Fibroblast of skin of left quadriceps (primary cell): Measurements from ENCODE around the gene CCK.

Experiments used
- DNase-seq, 2 experiments: peaks; one replicate each; pipeline ENCODE4 v3.0.0-alpha.2; 2013; ENCODE audit warnings: low read depth in 2 of 2

CCK gene

DNA sequence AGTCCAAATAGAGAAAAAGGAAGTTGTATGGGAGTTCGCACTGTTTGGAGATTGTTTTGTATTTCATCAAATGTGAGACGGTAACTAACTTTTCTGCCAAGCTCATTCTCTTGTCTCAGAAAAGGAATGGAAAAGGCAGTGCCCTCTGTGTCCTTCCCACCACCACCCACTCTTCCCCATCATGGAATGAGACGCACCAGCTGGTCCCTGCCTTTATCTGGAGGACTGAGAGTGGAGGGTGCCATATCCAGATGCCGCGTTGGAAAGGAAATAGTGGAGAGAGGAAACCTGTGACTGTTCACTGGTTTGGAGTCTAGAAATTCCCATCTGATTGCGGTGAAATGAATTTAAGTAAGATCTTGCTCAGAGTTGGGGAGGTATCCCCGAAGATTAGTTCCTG, 3.7 kb upstream of the CCK start:
- no peak for DNase-seq

DNA sequence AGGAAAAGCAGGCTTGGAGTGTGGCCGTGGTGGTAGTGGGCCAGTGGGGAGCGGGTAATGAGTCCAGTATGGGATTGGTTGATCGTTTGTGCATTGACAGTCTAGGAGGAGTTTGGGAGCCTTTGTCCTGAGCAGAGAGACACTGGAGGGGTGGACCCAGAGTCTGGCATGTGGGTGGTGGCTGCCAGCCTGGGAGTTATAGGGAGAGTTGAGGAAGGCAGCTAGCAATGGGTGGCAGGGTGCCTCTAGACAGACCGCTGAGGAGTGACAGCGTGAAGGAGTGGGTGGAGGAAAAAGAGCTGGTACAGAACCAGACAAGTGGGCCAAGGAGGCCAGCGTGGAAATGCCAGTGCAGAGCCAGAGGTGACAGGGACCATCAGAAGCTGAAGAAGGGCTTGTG, 1.9 kb upstream of the CCK start:
- DNase-seq = no peak

DNA sequence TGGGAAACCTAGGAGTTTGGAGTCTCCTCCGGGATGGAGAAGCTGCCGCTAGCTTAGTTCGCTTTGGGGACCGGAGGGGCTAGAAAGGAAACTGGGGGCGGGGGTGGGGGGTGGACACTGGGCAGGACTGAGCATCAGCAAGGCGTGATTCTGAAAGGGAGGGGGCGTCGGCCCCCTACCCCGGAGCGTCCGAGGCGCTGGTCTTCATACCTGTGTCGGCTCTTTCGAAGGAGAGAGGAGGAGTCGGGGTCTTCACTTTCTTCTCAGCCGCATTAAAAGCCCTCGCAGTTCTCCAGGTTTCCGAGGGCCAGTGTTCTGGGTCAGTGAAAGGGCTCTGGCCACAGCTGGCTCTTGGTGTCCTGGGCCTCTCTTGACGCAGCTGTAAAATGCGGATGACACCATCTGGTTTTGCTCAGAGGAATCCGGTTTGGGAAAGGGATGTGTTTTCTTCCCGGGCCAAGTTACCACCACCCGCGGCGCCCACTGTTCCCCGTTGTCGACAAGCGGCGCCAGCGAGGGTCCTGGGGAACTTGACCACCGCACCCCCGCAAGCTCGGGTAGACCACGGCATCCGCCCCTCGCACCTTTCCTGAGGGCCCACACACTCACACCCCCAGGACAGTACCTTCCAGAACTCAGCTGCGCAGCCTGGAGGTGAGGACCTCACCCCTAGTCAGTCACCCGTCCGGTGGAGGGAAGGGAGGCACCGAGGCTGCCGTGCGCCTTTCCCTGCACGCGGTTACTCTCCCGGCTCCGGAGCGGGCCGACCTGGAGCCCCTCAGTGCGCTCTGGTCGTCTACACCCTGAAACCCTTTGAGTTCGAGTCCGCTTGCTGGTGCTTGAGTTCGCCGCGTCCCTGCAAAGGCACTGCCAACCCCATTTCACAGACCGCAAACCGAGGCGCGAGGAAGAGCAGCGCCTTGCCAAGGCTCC, 660 bp downstream of the CCK start:
- no peak for DNase-seq

DNA sequence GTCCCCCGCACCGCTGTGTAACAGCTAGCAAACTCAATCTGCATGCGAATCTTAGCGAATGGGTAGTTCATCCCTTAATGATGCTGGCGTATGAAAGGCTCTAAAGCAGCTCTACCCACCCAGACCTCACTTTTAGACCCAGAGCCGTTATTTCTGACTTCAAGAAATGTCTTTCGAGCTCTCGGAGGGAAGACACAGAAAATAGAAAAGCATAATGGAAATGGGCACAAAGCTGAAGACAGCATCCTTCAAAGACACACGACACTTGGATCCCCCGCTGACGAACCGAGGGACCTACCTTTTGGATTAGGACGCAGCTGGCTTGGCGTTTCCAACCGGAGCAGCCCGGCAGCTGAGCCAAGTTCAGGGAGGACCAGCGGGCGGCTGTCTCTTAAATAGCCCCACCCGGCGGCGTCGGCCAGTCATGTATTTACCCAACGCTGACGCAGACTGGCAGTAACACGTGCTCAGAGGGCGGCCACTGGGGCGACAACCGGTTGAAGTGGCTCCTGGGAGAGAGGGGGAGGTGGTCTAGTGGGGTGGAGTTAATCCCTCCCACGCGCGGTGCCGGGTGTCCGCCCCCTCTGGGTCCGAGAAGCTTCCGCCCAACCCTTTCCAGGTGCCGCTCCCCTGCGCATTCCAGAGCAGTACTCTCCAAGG, 1.5 kb downstream of the CCK start:
- no peak for DNase-seq

DNA sequence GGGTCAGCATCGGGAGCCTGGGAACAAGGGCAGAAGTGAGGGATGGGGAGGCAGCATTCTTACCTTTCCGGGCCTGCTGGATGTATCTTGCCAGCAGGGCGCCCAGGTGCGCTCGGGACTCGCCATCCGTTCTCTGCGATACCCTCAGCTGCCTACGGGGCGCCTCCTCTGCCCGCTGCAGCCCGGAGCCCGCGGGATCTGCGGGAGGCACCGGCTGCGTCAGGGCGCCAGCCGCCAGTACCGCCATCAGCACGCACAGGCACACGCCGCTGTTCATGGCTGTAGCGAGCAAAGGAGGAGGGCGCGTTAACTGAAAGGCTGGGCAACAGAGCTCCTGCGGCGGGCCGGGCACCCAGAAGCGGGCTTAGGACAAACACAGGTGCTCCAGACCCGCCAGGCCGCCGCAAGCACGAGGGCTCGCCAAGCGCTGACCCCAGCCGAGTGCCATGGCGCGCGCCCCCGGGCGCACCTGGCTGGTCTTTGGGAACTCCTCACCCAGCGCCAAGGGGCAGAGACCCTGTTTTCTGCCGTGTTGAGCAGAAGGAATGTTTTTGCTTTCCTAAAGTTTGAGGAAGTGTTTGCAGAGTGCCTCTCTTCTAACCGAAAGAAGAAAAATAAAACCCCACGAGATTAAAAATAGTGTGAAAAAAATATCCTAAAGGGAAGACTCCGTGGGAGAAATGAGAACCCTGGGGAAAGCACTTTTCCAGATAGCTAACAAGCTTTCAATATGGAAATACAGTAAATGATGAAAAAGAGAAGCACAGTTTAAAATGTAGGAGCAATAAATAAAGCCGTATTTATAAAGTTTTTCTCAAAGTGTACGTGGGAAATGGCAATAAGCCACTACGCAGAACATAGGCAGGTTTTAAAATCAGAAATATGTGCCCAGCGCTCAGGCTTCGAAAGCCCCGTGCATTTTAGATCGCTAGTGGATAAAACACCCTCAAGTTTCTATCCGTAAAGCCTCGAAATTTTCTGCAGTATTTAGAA, 2.3 kb downstream of the CCK start:
- no peak for DNase-seq

DNA sequence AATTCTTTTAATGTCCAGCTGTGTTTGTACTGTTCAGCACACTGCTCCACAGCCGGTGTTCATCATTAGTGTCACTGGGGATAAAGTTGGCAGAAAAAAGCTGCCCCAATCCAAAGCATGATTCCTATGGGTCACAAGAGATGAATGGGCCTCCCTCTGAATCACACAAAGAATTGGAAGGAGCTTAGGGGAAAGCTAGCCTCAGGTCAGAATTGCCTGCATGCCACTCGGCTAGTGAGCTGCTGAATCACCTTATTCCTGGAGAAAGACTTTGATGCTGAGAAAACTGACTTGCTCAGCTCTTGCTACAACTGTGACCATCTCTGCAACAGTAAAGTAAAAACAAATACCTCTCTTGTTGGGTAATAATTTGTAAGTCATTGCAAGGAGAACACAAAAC, 3.5 kb downstream of the CCK start:
- DNase-seq = no peak

DNA sequence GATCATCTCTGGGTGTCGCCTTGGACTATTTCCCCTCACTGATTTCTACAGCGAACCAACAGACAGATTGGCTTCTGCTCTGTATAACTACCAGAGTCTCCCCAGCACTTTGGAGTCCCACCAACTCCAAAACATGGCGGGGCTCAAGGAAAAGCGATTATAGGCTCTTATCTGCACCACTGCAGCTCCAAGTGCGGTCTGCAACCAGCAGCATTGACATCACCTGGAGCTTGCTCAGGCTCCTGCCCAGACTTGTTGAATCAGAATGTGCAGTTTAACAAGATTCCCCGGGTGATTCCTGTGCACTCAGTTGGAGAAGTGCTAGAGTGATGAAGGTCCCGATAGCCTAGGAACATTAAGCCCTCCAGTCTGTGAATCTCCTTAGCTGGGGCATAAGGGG, 9.0 kb downstream of the CCK start:
- no peak for DNase-seq

DNA sequence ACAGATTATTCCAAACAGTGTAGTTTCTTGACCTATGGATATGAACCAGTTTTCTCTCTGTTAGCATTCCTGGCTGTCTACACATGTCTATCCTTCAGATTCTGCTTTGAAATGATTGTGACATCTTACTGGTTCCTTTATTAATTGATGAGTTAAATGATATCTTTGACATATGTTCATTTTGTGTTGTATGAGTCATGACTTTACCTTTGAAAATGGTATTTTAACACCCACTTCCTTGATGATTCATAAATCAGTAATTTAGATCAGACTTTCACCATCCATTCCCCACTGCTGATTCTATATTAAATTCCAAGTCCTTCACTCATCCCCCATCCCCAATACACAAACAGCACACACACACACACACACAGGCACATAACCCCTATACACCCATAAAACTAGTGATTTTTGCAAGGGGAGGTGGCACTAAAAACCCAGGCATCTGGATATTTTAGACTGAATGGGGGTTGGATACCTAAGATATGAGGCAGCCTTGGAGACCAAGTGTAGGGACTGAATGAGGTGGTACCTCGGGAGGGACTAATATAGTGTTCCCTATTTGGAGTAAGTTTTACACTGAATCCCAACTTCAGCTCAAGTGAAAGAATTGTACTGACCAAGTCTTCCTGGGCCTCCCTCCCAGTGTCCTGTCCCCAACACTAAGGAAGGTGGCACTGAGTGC, 9.7 kb downstream of the CCK start:
- DNase-seq = peak; percentile 71 to 72

DNA sequence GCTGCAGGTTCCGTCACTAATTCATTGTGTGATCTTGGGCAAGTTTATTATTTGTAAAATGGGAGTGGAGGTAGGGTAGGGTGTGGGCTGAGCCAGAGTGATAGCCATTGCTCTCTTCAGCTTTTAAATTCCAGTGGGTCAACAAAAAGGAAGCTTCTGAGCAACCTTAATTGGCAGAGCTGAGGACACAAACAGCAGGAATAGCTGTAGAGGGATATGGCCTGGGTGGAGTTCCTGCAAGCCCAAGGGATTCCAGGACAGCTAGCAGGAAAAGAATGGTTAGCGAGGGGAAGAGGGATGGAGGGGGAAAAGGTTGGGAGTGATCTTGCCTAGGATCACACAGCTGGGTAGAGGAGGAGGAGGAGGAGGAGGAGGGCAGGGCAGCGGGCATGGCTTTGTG, 11.4 kb downstream of the CCK start:
- no peak for DNase-seq

DNA sequence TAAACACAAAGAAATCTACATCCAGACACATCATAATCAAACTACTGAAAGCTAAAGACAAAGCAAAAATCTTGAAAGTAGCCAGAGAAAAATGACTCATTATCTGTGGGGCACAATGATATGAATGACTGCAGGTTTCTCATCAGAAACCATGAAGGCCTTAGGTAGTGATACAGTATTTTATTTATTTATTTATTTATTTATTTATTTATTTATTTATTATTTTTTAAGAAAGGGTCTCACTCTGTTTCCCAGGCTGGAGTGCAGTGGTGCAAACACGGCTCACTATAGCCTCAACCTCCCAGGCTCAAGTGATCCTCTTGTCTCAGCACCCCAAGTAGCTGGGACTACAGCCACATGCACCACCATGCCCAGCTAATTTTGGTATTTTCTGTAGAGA, 15.2 kb downstream of the CCK start:
- no peak for DNase-seq

DNA sequence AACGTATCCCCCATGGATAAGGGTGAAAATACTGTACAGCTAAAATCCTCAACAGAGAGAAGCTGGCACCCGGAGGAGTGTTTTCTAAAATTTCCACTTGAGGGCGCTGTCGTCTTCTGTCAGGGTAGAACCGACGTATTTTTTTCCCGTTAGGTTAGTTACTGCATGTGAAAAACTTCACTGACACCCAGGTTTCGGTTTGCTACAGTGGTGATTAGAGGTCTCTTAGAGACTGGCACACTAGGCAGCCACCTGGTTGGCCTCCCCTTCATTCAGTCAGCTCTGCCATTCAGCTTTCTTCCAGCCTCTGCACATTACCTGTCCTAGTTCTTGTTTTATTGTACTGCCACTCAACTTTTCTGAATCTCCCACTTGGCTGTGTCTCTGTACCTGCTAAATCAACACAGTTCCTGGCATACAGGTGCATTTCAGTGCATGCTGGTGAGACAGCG, 18.4 kb downstream of the CCK start:
- peak; percentile 23 to 25 for DNase-seq

DNA sequence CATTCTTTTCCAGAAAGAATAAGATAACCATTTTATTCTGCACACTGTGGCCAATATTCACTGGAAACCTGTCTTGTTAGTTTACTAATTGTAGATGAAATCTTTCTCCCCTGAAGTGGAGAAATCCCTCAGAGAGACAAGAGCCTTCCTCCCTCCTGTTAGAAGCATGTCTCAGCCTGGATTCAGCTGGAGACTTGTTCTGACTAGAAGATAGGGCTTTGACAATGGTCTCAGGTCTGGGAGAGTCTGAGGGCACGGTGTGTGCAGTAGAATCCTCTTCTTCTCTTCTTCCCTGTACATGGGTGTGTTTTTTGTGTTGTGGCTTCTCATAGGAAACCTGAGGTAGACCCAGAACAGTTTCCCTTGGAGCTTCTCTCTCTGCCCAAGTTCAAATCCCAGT, 19.9 kb downstream of the CCK start:
- DNase-seq = no peak

DNA sequence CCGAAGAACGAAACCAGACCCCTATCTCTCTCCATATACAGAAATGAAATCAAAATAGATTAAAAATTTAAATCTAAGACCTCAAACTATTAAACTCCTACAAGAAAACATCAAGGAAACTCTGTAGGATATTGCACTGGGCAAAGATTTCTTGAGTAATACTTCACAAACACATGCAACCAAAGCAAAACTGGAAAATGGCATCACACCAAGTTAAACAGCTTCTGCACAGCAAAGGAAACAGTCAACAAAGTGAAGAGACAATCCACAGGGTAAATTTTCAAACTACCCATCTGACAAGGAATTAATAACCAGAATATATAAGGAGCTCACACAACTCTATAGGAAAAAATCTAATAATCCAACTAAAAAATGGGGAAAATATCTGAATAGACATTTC, 29.4 kb downstream of the CCK start:
- no peak for DNase-seq

DNA sequence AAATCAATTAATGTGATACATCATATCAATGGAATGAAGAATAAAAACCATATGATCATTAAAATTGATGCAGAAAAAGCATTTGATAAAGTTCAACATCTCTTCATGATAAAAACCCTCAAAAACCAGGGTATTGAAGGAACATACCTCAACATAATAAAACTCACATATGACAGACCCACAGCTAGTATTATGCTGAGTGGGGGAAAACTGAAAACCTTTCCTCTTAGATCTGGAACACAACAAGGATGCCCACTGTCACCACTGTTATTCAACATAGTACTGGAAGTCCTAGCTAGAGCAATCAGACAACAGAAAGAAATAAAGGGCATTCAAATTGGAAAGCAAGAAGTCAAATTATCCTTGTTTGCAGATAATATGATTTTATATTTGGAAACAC, 30.5 kb downstream of the CCK start:
- DNase-seq = no peak

DNA sequence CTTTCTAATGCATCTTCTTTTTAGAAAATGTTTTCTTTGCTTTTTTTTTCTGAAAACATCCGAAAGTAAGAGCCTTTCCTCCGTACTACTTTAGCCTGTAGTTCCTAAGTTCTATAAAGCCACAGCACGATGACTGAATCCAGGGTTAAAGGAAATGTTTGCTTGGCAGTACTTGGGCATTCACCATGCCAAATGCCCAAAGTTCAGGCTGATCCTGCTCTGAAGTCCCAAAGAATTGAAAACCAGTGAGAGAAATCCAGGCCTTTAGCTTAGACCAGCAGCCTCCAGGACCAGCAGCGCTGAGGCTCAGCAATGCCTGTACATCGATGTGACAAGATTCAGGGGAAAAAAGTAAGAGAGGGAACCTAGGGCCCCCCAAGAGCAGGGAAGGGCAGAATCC, 35.1 kb downstream of the CCK start:
- DNase-seq = no peak

DNA sequence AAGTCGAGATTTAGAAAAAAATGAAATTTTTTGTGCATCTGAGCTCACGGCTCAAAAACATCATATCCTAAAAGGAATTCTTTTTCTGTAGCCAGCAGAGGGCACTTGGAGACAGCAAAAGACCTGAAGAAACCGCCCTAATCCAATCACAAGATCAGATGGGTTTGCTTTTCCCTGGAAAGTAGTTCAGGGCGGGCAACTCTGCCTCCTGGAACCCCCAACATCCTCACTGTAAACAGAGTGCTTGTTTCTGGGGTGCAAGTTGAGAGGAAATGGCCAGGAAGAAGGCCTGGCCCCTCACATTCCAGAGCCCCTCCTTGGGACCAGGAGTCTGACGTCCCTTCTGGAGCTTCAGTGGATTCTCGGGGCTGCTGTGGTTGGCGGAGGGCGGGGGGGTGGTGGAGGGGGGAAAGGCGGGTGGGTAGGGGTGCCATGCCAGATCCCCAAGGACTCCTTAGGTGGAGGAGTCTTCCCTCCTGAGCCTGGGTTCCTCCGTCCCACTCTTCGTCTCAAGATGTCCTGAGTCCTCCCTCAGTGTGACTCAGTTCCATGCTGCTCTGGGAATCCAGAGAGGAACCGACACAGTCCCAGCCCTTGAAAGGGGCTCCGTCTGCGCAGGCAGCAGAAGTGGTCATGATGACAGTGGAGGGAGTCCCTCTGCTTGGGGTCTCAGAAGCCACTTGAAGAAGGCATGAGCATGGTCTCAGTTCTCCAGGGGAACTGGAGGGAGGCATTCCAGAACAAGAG, 35.9 kb downstream of the CCK start:
- DNase-seq = peak in 1 of 2 experiments; percentile 36

DNA sequence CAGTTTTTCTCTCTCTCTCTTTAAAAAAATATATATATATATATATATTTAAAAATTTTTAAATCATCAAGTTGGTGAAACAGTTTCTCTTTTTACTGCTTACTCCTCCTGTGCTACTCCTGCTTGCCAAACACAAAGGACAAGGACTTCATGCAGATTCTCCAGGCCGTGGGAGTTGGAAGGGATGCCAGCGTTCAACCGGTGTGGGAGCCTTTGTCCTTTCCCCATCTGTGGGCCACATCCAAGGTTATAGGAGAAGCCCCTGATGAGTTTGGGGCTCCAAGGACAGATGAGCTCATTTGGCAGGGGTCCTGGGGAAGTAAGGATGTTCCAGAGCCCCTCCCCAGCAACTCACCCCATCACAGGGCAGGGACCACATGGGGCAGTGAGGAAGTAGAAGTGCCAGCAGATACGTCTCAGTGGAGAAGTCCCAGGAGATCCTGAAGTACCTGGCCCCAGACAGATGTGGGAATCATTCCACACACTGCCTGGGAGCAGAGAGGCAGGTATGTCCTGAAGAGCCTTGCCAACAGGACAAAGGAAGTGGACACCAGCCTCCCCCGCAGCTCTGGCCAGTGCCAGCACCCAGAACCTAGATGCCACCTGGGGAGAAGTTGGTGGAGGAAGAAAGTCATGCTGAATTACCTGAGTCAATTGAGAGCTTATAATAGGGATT, 36.6 kb downstream of the CCK start:
- DNase-seq = no peak

DNA sequence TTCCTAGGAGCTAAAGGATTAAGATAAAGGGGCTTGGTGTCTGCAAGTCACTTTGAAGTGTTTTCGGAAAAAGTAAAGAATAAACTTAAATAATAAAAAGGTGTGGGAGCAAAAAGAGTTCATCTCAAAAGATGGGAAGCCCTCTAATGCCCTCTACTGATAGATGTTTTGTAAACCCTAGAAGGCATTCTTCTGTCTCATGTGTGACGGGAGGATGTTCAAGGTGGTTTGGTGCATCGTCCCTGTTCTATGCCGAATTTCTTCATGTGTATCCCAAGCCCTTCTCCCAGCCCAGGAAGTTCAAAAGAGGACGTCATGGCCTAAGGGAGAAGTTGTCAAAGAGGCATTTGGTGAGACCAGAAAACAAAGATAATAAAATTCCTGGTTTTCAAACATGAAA, 37.2 kb downstream of the CCK start:
- no peak for DNase-seq

DNA sequence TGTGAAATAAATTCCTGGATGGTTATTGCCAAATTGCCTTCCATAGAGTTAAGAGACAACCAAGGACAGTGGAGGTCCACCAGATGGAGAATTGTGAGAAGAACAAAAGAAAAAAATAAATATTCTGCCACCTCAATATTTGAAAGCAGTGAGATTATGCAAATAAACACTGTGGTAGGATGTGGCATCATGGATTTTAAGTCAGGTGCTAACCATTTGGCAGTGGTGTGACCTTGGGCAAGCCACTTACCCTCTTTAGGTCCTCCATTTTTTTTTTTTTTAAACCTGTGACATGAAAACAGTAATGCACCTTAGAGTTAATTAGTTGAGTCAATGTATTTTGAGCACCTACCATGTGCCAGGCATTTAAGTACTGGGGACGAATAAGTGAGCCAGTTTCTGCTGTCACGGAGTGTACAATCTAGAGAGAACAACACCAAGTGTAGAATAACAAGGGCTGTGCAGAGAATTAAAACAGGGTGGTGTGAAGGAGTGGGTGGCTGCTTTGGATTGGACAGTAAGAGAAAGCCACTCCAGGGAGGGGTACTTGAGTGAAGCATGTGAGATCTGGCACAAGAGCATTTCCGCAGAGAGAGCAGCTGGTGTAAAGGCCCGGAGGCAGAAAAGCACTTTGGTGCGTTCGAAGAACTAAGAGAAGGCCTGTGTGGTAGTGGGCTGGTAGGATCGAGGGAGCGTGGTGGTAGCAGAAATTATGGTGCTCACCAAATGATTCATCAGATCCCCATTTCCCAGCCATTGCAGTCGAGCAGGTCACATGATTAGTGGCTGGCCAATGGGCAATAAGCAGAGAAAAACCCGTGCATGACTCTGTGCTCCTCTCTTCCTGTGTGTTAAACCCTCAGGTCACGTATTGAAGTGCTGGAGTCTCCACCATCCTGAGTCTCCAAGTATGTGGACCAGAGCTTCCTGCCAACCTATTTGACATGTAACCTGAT, 39.2 kb downstream of the CCK start:
- no peak for DNase-seq
